Anterior cingulate cortex (tissue), 58 donors: ENCODE measurements around the gene MAP1LC3B2.
A peak's percentile ranks its signal among the peaks of the same experiment; 100 is the strongest.

Experiments used
- DNase-seq, 58 donors: peaks; one replicate each; lab custom pipeline; 2025; lab: John Stamatoyannopoulos, UW

The MAP1LC3B2 gene

DNA sequence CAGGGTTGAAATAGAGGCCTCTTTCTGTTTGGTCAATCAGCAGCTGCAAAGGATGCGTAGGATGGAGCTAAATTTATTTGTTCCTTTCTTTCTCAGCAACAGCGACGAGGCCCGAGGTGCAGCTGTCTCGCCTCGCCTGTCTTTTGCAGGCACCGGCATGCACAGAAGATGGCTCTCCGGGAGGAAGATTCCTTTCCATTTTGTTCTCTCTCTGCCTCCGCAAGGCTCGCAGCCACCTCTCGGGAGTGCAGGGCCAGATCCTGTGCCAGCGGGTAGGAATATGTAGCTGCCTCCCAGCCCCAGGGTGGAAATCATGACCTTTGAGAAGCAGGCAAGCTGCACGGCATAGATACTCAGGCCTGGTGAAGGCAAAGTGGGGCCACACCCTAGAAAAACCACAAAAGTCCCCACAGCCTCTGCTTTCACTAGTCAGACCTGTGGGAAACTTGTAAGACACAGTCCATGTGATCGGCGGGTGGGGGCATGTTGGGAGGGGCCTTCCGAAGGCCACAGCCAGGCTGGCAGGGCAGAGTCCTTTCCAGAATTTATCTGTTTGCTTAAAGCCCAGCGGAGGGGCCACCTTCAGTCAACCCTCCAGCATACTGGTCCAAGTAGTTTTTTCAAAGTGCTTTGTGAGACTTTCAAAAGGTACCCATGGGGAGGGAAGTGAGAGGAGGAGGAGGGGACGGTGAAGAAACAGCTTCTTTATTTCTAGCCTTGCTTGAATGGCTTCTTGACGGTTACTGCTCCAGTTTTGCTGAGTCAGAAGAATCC, at the start of gene MAP1LC3B2:
TSS of gene MAP1LC3B2 (plus strand) at position 220 of the 774 bp plus-strand sequence. CDS start 16,562 bp downstream, outside the sequence.
- DNase-seq: peak in 53 of 58 donors; percentile 5 to 79 (median 39)

GRCh38 chr12:116513944-116514343, 45.2 kb upstream of the MAP1LC3B2 start:
- no peak for DNase-seq

GRCh38 chr12:116515684-116516083, 43.5 kb upstream of the MAP1LC3B2 start:
- peak in 1 of 58 donors; percentile 7 for DNase-seq

DNA sequence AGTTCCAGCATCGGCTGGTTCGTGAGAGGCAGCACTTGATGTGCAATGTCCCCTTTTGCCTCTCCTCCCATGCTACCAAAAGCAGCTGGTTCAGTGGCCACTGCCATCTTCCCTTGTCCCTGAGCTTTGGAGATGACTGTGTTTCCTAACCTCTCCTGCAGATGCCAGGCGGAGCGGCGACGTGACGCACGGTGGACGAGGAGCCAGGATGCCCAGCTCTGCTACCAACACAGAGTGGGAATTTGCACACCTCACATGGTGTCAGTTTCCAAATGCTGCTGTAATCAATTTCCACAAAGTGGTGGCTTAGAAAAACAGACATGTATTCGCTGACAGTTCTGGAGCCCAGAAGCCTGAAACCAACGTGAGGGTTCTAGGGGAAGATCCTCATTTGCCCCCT, 42.5 kb upstream of the MAP1LC3B2 start:
- DNase-seq: no peak

DNA sequence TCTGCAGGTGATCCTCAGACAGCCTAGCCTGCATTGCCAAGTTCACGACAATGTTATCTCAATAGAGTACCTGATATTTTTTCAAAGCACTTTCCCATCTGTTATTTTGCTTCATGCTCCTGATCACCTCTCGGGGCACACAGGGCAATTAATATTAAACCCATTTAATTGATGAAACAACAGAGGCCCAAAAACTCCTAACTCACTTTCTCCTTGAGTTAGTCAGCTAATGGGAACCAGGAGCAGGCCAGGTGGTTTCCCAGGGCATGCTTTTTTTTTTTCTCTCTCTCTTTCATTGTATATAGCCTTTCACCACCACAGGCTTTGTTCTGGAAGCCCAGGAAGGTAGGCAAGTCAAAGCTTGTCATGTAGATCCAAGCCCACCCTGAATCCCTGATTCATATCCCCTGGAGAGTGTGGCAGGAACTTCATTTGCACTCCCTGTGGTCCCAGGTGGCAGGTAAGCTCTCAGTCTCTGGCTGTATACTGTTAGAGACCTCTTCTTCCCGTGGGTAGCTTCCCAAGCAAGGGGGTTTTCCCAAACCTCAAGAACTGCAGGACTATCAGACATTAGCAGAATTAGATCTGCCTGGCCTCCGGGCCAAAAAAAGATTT, 41.6 kb upstream of the MAP1LC3B2 start:
- DNase-seq: no peak

- DNase-seq: no peak
Observed at GRCh38 chr12:116520225-116520760, 38.9 kb upstream of the MAP1LC3B2 start.

- peak in 33 of 58 donors; percentile 3 to 46 (median 14) for DNase-seq
Observed at GRCh38 chr12:116520801-116521471, 38.2 kb upstream of the MAP1LC3B2 start.

DNA sequence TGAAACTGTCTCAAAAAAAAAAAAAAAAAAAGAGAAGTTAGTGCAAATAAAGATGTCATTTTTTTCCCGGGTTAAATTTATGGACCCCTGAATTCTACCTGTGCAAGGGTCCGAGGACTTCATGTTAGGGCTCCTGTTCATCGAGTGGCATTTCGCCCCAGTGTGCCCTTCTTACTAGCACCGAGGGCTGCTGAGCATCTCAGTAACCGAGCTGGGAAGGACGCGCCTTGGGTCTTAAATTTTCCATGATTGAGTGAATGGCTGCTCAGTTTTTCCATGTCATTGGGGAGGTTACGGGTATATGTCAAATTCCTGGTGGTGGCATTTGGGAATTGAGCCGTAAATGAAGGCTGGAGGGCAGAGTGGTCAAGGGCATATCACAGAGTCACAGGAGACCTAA, 34.9 kb upstream of the MAP1LC3B2 start:
- no peak for DNase-seq

DNA sequence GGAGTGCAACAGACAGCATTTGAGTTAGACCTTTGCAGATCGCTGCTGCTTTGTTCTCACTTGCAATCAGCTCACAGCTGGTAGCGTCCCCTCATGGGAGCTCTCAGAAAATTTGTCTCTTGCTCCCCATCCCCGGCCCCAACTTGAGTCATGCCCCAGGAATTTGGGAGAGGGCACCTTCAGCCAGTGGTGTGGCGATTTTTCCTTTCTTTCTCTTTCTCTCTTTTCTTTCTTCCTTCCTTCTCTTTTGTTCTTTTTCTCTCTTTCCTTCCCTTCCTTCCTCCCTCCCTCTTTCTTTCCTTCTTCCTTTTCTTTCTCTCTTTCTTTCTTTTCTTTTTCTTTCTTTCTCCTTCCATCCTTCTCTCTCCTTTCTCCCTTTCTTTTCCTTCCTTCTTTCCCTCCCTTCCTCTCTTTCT, 34.2 kb upstream of the MAP1LC3B2 start:
- no peak for DNase-seq

GRCh38 chr12:116525418-116526001, 33.7 kb upstream of the MAP1LC3B2 start:
- DNase-seq: peak in 12 of 58 donors; percentile 2 to 51 (median 12)

DNA sequence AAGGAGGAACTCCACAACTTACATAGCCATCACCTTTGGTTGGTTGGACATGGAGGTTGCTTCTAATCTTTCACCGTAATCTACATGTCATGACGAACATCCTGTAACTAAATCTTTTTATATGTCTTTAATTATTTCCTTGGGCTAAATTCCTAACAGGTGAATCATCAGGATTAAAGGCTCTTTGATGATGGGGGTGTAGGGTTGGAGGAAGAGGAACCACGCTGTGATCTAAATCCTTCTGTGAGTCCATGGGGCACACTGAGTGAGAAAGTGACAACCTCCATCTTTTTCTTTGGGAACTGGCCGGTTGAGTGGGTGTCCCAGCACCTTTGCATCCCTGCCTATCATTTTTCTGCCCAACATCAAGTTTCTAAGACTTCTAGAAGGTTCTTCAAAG, 31.1 kb upstream of the MAP1LC3B2 start:
- DNase-seq: no peak

DNA sequence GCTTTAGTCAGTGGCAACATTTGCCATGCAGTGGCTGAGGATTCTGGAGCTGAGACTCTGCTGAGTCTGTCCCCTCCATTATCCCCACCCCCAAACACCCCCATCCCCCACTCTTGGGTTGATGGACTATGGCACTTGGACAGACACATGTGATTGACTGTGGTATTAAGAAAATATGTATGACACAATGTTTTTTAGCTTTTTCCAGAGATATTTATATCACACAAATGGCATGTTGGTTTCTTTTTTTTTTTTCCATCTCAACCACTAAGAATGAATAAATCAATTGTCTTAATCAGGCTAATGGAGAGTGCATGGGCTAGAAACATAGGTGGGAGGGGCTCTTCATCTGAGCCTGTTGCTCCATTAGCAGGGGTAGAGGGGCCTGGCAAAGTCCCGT, 30.7 kb upstream of the MAP1LC3B2 start:
- no peak for DNase-seq

GRCh38 chr12:116529048-116529447, 30.1 kb upstream of the MAP1LC3B2 start:
- DNase-seq: no peak

GRCh38 chr12:116529686-116530085, 29.5 kb upstream of the MAP1LC3B2 start:
- no peak for DNase-seq

DNA sequence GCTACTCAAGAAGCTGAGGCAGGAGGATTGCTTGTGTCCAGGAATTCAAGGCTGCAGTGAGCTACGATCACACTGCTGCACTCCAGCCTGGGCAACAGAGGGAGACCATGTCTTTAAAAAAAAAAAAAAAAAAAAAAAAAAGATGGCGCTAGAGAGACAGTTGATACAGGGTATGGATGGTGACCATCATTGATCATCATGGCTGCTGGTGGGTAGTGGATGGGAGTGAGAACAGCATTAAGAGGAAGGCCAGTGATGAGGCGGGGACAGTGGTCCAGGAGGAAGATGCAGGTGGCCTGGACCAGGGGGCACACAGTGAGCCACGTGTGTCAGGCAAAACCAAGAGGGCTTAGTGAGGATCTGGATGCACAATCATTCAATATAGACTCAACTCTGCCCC, 26.8 kb upstream of the MAP1LC3B2 start:
- DNase-seq: no peak

GRCh38 chr12:116532986-116533342, 26.2 kb upstream of the MAP1LC3B2 start:
- peak in 2 of 58 donors; percentile 52 to 55 for DNase-seq

DNA sequence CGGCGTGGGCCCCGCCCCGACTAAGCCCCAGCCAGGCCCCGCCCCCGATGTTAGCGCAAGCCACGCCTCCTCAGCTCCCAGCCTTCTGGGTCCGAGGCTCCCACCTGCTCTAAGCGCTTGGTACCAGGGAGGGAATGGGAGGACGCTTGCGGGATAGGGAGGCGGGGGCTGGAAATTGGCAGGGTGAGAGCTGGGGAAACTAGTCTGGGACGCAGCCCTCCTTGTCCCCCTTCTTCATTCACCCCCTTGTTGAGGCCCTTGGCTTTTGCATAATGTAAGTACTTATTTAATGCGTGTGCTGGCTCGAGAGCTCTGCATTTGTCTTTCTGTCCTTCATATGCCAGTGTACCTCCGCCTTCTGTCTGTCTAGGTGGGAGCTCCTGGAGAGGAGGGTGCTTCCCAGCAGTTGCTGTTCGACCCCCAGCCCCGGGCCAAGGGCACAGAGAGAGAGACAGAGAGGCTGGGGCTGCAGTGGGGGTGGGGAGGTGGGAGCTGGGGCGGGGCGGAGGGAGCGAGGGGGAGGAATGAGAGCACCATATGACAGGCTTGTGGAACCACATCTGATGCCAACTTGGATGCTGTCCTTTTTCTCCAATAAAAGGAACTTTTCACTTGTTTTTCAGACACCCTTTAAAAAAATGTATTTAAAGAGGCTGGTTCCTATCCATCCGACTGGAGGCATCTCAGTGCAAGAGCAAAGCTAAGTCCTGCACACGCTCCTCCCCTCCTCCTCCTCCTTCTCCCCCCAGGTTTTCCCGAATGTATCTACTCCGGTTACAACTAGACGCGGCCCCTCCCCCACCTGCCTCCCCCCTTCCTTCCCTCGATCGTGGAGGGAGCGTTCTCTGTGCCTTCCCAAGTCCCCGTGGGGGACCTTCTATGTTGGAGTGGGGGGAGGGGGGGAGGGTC, 25.6 kb upstream of the MAP1LC3B2 start:
- peak in 56 of 58 donors; percentile 22 to 90 (median 67) for DNase-seq

GRCh38 chr12:116534311-116535121, 24.7 kb upstream of the MAP1LC3B2 start:
- DNase-seq: peak in 22 of 58 donors; percentile 8 to 69 (median 28)

- no peak for DNase-seq
Observed at GRCh38 chr12:116535241-116535640, 23.9 kb upstream of the MAP1LC3B2 start.
